Measurements from ENCODE around the gene N4BP2L1. TPM values are rescaled to one million over a fixed set of nuclear protein-coding genes. Genes with fewer than 3 reads are reported as not detected.

N4BP2L1 gene
- total RNA-seq, 6 experiments from 2014 or later: 0.08 to 0.60 (median 0.33) TPM

DNA sequence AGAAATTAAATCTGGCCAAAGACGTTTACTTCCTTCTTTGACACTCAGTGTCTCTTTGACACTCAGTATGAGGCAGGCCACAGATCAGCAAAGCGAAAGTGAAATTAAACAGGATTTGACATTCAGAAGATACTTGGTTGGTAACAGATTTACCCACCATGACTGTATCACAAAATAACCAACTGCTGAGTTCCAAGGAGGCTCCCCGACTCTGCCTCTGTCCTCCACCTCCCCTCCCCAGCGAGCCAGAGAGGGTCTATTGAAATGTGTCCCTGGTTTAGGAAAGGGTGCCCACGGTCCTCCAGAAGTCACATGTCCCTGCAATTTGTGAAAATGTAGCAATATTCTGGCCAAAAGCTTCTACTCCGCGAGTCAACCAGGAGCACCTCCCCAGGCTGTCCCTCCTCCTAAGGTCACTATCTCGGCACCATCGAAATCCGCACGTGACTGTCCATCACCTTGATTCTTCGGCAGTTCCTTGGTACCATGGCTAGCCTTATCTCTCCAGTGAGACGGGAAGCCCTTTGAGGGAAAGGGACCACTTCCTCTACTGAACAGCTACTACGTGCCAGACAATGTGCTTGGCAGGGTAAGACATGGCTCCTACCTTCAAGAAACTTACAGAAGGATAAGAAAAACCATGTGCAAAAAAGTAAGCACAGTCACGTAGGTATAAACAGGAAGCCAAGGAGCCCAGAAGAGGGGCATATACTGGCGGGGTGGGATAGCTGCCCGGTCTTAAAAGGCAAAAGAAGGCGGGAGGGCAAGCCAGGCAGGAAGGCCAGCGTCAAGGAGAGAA is 1.5 kb downstream of the N4BP2L1 start:
- Mint-ChIP-seq H3K36me3 (ENCODE audit: low read depth) (peaks cover 9% of the 10 kb centered on the region), H3K4me3 (peak overlapping the region; percentile 77), H3K9me3 (no peaks in the 10 kb centered on the region), H3K27me3 (ENCODE audit: insufficient read depth) (peaks cover 4% of the 10 kb centered on the region; the same call in 1 of the 2 replicates), H3K4me1 (ENCODE audit: low read depth) (peaks cover 20% of the 10 kb centered on the region), H3K27ac (peak overlapping the region; percentile 64; the same call in 1 of the 2 replicates)
- no peak for DNase-seq
- no peak for TF ChIP-seq CTCF (IDR thresholded peaks at IDR 0.05)

GRCh38 chr13:32425158-32425557 is 2.8 kb downstream of the N4BP2L1 start:
- no peak overlapping the region for H3K27ac Mint-ChIP-seq
- peaks cover 5% of the 10 kb centered on the region; the same call in 1 of the 2 replicates for H3K27me3 Mint-ChIP-seq (ENCODE audit: insufficient read depth)
- H3K9me3 Mint-ChIP-seq: peaks cover 2% of the 10 kb centered on the region

DNA sequence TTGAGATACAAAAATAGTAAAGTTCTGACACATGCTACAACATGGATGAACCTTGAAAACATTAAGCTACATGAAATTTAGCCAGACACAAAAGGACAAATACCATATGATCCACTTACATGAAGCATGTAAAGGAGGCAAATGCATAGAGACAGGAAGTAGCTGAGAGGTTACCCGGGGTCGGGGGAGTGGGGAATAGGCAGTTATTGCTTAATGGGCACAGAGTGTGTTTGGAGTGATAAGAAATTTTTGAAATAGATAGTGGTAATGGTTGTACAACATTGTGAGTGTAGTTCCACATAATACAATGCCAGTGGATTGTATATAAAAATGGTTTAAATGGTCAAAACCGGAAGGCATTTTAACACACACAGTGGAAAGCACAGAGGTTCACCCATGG is 4.3 kb downstream of the N4BP2L1 start:
- no peak for DNase-seq
- Mint-ChIP-seq H3K4me3 (no peak overlapping the region), H3K27me3 (ENCODE audit: insufficient read depth) (peaks cover 10% of the 10 kb centered on the region; the same call in 1 of the 2 replicates), H3K9me3 (peaks cover 15% of the 10 kb centered on the region), H3K4me1 (ENCODE audit: low read depth) (peaks cover 18% of the 10 kb centered on the region), H3K36me3 (ENCODE audit: low read depth) (peaks cover 28% of the 10 kb centered on the region), H3K27ac (no peak overlapping the region)
- no peak for TF ChIP-seq CTCF (IDR thresholded peaks at IDR 0.05)

More at GRCh38 chr13:32425158-32425557, 2.8 kb downstream of the N4BP2L1 start:
- no peak for DNase-seq
- Mint-ChIP-seq H3K4me3 (no peak overlapping the region), H3K4me1 (ENCODE audit: low read depth) (peaks cover 20% of the 10 kb centered on the region), H3K36me3 (ENCODE audit: low read depth) (peaks cover 15% of the 10 kb centered on the region)
- TF ChIP-seq CTCF (IDR thresholded peaks at IDR 0.05): no peak

GRCh38 chr13:32419862-32420261 is 8.1 kb downstream of the N4BP2L1 start:
- no peak overlapping the region for H3K27ac Mint-ChIP-seq
- no peak for DNase-seq
- peaks cover 28% of the 10 kb centered on the region for H3K36me3 Mint-ChIP-seq (ENCODE audit: low read depth)
- peaks cover 6% of the 10 kb centered on the region for H3K27me3 Mint-ChIP-seq (ENCODE audit: insufficient read depth)
- H3K4me3 Mint-ChIP-seq: no peak overlapping the region
- H3K4me1 Mint-ChIP-seq (ENCODE audit: low read depth): no peaks in the 10 kb centered on the region
- H3K9me3 Mint-ChIP-seq: peaks cover 26% of the 10 kb centered on the region
- no peak for TF ChIP-seq CTCF (IDR thresholded peaks at IDR 0.05)

- Mint-ChIP-seq H3K4me3 (no peak overlapping the region), H3K27ac (no peak overlapping the region), H3K36me3 (ENCODE audit: low read depth) (peaks cover 28% of the 10 kb centered on the region), H3K4me1 (ENCODE audit: low read depth) (no peaks in the 10 kb centered on the region), H3K27me3 (ENCODE audit: insufficient read depth) (peaks cover 6% of the 10 kb centered on the region), H3K9me3 (peaks cover 26% of the 10 kb centered on the region)
- no peak for DNase-seq
- no peak for TF ChIP-seq CTCF (IDR thresholded peaks at IDR 0.05)
Measured at GRCh38 chr13:32417995-32418394, 9.9 kb downstream of the N4BP2L1 start.
